ENCODE measurements around the gene COPS6.

Gene COPS6

DNA sequence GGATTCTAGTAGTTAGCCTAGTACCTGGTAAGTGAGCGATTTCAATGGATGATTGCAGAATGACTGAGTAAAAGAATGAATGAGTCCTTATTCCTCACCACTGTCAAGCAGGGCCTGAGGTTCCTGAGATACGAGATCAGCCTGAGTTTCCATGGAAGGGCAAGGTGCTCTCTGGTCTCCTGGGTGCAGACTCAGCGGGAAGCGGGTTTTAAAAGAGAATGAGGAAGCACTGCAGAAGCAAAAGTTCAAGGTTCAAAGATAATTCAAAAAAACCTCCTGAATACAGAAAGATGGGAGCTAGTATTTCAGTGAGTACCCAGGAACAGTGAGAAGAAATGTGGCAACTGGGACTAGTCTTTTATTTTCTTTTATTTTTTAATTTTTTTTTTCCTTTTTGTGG lies 11.6 kb upstream of the COPS6 start:
- no peak for ATAC-seq
- TF ChIP-seq ESRRG (CRISPR knock-in tag; IDR thresholded peaks at IDR 0.05) (no peak), ZNF70 (CRISPR knock-in tag; IDR thresholded peaks at IDR 0.05) (no peak), ARNTL (CRISPR knock-in tag; IDR thresholded peaks at IDR 0.05; ENCODE audit: borderline replicate concordance, low read depth) (no peak), BACH2 (CRISPR knock-in tag; IDR thresholded peaks at IDR 0.05; ENCODE audit: borderline replicate concordance) (no peak), ZNF8 (CRISPR knock-in tag; IDR thresholded peaks at IDR 0.05) (no peak), GLIS3 (CRISPR knock-in tag; IDR thresholded peaks at IDR 0.05) (no peak), SNAI2 (CRISPR knock-in tag; IDR thresholded peaks at IDR 0.05) (no peak), ZFP30 (CRISPR knock-in tag; IDR thresholded peaks at IDR 0.05) (no peak), ZC3H10 (CRISPR knock-in tag; IDR thresholded peaks at IDR 0.05) (no peak), RARB (CRISPR knock-in tag; IDR thresholded peaks at IDR 0.05) (no peak), ZNF565 (CRISPR knock-in tag; conservative IDR thresholded peaks at IDR 0.05; ENCODE audit: low read depth) (no peak)
- TF ChIP-seq, protein P1, sequence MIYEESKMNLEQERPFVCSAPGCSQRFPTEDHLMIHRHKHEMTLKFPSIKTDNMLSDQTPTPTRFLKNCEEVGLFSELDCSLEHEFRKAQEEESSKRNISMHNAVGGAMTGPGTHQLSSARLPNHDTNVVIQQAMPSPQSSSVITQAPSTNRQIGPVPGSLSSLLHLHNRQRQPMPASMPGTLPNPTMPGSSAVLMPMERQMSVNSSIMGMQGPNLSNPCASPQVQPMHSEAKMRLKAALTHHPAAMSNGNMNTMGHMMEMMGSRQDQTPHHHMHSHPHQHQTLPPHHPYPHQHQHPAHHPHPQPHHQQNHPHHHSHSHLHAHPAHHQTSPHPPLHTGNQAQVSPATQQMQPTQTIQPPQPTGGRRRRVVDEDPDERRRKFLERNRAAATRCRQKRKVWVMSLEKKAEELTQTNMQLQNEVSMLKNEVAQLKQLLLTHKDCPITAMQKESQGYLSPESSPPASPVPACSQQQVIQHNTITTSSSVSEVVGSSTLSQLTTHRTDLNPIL (CRISPR knock-in tag; IDR thresholded peaks at IDR 0.05; ENCODE audit: low read depth) = no peak
- TF ChIP-seq, protein P2, sequence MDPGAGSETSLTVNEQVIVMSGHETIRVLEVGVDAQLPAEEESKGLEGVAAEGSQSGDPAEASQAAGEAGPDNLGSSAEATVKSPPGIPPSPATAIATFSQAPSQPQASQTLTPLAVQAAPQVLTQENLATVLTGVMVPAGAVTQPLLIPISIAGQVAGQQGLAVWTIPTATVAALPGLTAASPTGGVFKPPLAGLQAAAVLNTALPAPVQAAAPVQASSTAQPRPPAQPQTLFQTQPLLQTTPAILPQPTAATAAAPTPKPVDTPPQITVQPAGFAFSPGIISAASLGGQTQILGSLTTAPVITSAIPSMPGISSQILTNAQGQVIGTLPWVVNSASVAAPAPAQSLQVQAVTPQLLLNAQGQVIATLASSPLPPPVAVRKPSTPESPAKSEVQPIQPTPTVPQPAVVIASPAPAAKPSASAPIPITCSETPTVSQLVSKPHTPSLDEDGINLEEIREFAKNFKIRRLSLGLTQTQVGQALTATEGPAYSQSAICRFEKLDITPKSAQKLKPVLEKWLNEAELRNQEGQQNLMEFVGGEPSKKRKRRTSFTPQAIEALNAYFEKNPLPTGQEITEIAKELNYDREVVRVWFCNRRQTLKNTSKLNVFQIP (CRISPR knock-in tag; IDR thresholded peaks at IDR 0.05; ENCODE audit: borderline replicate concordance, low read depth) = no peak
- TF ChIP-seq, protein P3, sequence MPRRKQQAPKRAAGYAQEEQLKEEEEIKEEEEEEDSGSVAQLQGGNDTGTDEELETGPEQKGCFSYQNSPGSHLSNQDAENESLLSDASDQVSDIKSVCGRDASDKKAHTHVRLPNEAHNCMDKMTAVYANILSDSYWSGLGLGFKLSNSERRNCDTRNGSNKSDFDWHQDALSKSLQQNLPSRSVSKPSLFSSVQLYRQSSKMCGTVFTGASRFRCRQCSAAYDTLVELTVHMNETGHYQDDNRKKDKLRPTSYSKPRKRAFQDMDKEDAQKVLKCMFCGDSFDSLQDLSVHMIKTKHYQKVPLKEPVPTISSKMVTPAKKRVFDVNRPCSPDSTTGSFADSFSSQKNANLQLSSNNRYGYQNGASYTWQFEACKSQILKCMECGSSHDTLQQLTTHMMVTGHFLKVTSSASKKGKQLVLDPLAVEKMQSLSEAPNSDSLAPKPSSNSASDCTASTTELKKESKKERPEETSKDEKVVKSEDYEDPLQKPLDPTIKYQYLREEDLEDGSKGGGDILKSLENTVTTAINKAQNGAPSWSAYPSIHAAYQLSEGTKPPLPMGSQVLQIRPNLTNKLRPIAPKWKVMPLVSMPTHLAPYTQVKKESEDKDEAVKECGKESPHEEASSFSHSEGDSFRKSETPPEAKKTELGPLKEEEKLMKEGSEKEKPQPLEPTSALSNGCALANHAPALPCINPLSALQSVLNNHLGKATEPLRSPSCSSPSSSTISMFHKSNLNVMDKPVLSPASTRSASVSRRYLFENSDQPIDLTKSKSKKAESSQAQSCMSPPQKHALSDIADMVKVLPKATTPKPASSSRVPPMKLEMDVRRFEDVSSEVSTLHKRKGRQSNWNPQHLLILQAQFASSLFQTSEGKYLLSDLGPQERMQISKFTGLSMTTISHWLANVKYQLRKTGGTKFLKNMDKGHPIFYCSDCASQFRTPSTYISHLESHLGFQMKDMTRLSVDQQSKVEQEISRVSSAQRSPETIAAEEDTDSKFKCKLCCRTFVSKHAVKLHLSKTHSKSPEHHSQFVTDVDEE (CRISPR knock-in tag; IDR thresholded peaks at IDR 0.05) = no peak
- TF ChIP-seq, protein P4, sequence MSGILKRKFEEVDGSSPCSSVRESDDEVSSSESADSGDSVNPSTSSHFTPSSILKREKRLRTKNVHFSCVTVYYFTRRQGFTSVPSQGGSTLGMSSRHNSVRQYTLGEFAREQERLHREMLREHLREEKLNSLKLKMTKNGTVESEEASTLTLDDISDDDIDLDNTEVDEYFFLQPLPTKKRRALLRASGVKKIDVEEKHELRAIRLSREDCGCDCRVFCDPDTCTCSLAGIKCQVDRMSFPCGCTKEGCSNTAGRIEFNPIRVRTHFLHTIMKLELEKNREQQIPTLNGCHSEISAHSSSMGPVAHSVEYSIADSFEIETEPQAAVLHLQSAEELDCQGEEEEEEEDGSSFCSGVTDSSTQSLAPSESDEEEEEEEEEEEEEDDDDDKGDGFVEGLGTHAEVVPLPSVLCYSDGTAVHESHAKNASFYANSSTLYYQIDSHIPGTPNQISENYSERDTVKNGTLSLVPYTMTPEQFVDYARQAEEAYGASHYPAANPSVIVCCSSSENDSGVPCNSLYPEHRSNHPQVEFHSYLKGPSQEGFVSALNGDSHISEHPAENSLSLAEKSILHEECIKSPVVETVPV (CRISPR knock-in tag; IDR thresholded peaks at IDR 0.05) = no peak

DNA sequence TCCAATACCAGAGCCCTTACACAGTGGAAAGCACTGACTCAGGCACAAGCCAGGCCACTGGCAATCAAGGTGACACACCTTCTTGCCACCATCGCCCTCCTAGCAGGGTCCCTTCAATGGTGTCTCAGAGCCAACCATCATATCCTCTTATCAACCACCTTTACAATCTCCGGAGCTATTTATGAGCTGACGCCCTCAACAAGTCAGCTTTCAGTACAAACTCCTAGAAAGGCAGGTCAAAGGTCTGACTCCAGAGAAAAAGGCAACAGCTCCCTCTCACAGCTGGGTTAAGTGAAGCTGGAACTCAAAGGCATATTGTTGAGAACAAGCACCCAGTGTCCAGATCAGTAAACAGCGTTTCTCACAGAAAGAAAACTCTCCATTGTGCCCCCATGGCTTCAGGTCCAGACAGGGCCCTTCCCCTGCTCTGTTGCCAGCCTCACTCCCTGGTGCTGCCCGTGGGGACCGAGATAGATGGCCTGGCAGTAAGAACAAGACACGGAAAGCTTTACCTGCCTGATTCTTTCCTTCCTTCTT lies 9.7 kb upstream of the COPS6 start:
- no peak for TF ChIP-seq ISL1 (CRISPR knock-in tag; IDR thresholded peaks at IDR 0.05)
- no peak for TF ChIP-seq TOX (CRISPR knock-in tag; IDR thresholded peaks at IDR 0.05; ENCODE audit: borderline replicate concordance)
- no peak for TF ChIP-seq PPARA (CRISPR knock-in tag; IDR thresholded peaks at IDR 0.05; ENCODE audit: borderline replicate concordance)
- TF ChIP-seq, protein P3 (CRISPR knock-in tag; IDR thresholded peaks at IDR 0.05) = no peak
- TF ChIP-seq ESRRG (CRISPR knock-in tag; IDR thresholded peaks at IDR 0.05) = no peak
- no peak for TF ChIP-seq ZC3H10 (CRISPR knock-in tag; IDR thresholded peaks at IDR 0.05)
- no peak for TF ChIP-seq ZFP3 (CRISPR knock-in tag; IDR thresholded peaks at IDR 0.05)
- TF ChIP-seq GLIS3 (CRISPR knock-in tag; IDR thresholded peaks at IDR 0.05) = no peak
- no peak for TF ChIP-seq RARB (CRISPR knock-in tag; IDR thresholded peaks at IDR 0.05)
- no peak for TF ChIP-seq SNAI2 (CRISPR knock-in tag; IDR thresholded peaks at IDR 0.05)
- TF ChIP-seq, protein P4 (CRISPR knock-in tag; IDR thresholded peaks at IDR 0.05) = no peak
- TF ChIP-seq BACH2 (CRISPR knock-in tag; IDR thresholded peaks at IDR 0.05; ENCODE audit: borderline replicate concordance) = no peak
- no peak for TF ChIP-seq ZNF8 (CRISPR knock-in tag; IDR thresholded peaks at IDR 0.05)
- no peak for TF ChIP-seq ZNF70 (CRISPR knock-in tag; IDR thresholded peaks at IDR 0.05)
- no peak for TF ChIP-seq ZNF565 (CRISPR knock-in tag; conservative IDR thresholded peaks at IDR 0.05; ENCODE audit: low read depth)
- TF ChIP-seq, protein P5, sequence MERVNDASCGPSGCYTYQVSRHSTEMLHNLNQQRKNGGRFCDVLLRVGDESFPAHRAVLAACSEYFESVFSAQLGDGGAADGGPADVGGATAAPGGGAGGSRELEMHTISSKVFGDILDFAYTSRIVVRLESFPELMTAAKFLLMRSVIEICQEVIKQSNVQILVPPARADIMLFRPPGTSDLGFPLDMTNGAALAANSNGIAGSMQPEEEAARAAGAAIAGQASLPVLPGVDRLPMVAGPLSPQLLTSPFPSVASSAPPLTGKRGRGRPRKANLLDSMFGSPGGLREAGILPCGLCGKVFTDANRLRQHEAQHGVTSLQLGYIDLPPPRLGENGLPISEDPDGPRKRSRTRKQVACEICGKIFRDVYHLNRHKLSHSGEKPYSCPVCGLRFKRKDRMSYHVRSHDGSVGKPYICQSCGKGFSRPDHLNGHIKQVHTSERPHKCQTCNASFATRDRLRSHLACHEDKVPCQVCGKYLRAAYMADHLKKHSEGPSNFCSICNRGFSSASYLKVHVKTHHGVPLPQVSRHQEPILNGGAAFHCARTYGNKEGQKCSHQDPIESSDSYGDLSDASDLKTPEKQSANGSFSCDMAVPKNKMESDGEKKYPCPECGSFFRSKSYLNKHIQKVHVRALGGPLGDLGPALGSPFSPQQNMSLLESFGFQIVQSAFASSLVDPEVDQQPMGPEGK (CRISPR knock-in tag; IDR thresholded peaks at IDR 0.05; ENCODE audit: borderline replicate concordance) = no peak
- TF ChIP-seq CSDC2 (CRISPR knock-in tag; IDR thresholded peaks at IDR 0.05) = no peak
- TF ChIP-seq, protein P1 (CRISPR knock-in tag; IDR thresholded peaks at IDR 0.05; ENCODE audit: low read depth) = no peak
- no peak for TF ChIP-seq ARNTL (CRISPR knock-in tag; IDR thresholded peaks at IDR 0.05; ENCODE audit: borderline replicate concordance, low read depth)
- ATAC-seq = no peak

Measured in SK-N-SH treated with all-trans-retinoic acid at 6 μM for 48 hours (cell line).